ENCODE results near the gene DNAH14. TPM values are rescaled to one million over a fixed set of nuclear protein-coding genes. Genes with fewer than 3 reads are reported as not detected.

The DNAH14 gene
- total and polyA plus RNA-seq, 9 of the 15 experiments (the other 6 are each of a cell fraction or from before 2014, with no cell fraction given), result 58.4 to 142 (median 98.4) TPM

GRCh38 chr1:225114354-225114990 lies 185.0 kb downstream of the DNAH14 start (continued):
- TF ChIP-seq UBTF (IDR thresholded peaks at IDR 0.05; ENCODE audit: borderline replicate concordance in 1 of 2, low read depth in 2 of 2, low read length in 2 of 2) (no peak), ZFP91 (CRISPR knock-in tag; IDR thresholded peaks at IDR 0.05) (no peak), ILF3 (IDR thresholded peaks at IDR 0.05; ENCODE audit: borderline replicate concordance) (no peak), THRB (CRISPR knock-in tag; conservative IDR thresholded peaks at IDR 0.05) (no peak), STAT5B (CRISPR knock-in tag; IDR thresholded peaks at IDR 0.05) (no peak), CTCFL (IDR thresholded peaks at IDR 0.05; ENCODE audit: borderline replicate concordance, insufficient read depth, low read depth, low read length, poor library complexity, severe bottlenecking) (no peak), GTF2E2 (tag; IDR thresholded peaks at IDR 0.05) (no peak), OTX1 (CRISPR knock-in tag; IDR thresholded peaks at IDR 0.05) (no peak), PHF8 (IDR thresholded peaks at IDR 0.05; ENCODE audit: borderline replicate concordance, low read length) (no peak), FOXJ2 (tag; IDR thresholded peaks at IDR 0.05) (peak; percentile 63)

Data from K562 (cell line).